GM23248 (cell line): ENCODE data around the gene ETV6.

Experiments used
- EZH2 ChIP-seq: fragments of 200-600 bp; sonication (generic); IDR thresholded peaks from 2 replicates; pipeline ENCODE4 v1.6.1; 2018; ENCODE audit warnings: antibody characterized with exemption, mild to moderate bottlenecking; ENCODE audit not compliant: insufficient read depth, poor library complexity, severe bottlenecking
- EZH2phosphoT487 ChIP-seq: fragments of 200-600 bp; sonication (generic); IDR thresholded peaks from 2 replicates; pipeline ENCODE4 v1.6.1; 2018; ENCODE audit warnings: antibody characterized with exemption, moderate library complexity, mild to moderate bottlenecking, low read depth; ENCODE audit not compliant: insufficient read depth

DNA sequence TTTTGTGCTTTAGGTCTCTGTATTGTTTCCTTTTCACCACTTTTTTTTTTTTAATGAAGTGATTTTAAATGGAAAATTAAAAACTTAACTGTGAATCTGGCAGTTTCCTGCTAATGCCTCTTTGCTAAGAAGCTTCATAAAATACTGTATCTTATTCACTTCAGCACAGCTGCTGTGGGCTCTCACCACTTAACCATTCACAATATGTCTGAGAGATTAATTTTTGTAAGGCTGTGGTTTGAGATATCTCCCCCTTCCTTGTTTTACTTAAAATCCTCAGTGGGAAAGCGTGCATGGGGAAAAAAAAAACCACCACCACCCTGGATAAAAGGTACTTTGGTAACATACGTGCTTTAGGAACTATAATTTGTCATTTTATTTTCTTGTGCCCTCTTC, 115.9 kb downstream of the ETV6 start:
- TF ChIP-seq EZH2 (no peak), EZH2phosphoT487 (no peak)
